ENCODE data around the gene AOPEP.
A peak's percentile ranks its signal among the peaks of the same experiment; 100 is the strongest.

The AOPEP gene

DNA sequence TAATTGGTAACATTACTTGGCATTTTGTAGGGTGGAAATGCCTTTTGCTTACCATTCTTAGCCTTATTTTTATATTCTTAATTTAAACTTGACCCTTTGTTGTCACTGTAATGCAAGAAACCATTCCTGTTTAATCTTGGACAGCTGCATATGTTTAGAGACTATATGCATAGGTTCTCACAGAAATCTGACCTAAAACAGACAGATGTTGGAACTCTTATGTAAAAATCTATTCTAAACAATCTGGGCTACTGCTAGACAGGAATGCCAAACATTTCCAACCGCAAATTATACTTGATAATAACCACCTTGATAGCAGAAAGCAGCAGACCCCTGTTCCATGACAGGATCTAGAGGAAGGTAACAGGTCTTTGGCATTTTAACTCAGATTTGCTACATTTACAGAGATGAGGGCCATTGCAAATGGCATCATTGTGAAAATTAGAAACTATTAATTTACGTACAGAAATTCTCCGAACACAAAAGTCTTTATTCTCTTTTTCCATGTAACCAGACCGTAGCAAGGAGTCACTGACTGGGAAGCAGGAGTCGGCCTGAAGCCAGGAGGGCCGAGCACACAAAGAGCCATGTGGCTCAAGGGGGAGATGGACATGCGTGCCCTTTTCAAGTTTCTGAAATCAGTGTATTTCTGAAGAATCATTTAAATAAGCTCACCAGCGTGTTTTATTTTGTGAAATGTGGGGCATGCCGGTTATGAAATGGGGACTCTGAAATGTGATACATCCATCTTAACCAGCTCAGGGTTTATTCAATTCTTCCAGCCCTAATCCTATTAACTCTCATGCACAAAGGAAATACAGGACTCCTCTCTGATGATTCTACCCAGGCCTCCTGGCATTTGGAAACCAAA, 139.3 kb downstream of the AOPEP start:
- TF ChIP-seq, protein P1, sequence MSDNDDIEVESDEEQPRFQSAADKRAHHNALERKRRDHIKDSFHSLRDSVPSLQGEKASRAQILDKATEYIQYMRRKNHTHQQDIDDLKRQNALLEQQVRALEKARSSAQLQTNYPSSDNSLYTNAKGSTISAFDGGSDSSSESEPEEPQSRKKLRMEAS (IDR thresholded peaks at IDR 0.05) = 0 out of 2 replicates have a peak, but pooled peaks have one; percentile 19
- TF ChIP-seq ZBTB7A (IDR thresholded peaks at IDR 0.05; ENCODE audit: low read depth) = no peak
- TF ChIP-seq TEAD4 (IDR thresholded peaks at IDR 0.05) = no peak

DNA sequence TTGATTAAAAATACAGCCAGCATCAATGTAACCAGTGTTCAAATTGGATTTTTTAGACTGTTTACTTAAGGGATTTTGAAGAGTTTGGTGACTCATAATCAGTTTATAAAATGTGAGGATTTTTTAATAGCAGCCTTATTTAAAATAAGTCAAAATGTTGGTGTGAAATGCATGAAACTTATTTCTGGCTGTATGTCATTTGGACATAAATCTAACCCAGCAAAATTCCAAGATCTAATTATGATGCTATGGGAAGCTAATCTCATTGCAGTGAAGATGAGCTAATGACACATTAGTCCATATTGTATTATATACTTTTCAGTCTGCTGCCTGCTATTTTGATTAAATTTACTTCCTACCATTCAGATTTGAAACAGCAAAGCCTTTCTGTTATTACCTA, 140.3 kb downstream of the AOPEP start:
- TF ChIP-seq TEAD4 (IDR thresholded peaks at IDR 0.05) (no peak), FOXM1 (IDR thresholded peaks at IDR 0.05; ENCODE audit: borderline replicate concordance, low read depth) (no peak), YY1 (IDR thresholded peaks at IDR 0.05; ENCODE audit: low read depth) (no peak)
- TF ChIP-seq, protein P2, sequence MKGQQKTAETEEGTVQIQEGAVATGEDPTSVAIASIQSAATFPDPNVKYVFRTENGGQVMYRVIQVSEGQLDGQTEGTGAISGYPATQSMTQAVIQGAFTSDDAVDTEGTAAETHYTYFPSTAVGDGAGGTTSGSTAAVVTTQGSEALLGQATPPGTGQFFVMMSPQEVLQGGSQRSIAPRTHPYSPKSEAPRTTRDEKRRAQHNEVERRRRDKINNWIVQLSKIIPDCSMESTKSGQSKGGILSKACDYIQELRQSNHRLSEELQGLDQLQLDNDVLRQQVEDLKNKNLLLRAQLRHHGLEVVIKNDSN (IDR thresholded peaks at IDR 0.05) = no peak
- TF ChIP-seq, protein P1 (IDR thresholded peaks at IDR 0.05) = no peak

DNA sequence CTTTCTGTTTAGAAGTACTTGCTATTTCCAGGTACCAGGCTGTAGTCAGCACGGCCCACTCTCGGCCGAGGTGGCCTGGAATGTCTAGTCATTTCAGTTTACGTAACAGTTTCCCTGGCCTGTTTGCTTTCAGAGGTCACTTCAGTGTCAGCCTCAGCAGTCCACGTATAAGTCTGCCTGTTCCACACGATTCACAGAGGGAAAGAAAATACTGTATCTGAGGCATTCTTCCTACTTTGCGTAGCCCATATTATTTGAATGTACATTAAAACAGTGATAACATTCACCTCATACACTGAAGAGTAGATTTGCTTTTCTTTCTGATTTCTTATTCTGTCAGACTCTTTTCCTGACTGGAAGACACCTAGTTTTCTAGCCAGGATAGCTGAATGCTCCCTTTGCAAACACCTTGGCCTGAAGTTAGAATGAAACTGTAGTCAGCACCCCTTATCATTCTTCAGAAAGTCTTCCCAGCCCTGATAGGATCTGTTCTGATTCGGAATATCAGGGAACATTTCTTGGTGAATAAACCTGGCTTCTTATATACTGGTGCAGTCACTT, 140.9 kb downstream of the AOPEP start:
- TF ChIP-seq CEBPB (IDR thresholded peaks at IDR 0.05) (peak; percentile 64; the same call in 1 of the 2 replicates), ZBTB7A (IDR thresholded peaks at IDR 0.05; ENCODE audit: low read depth) (no peak), YY1 (IDR thresholded peaks at IDR 0.05; ENCODE audit: low read depth) (no peak), CREB1 (IDR thresholded peaks at IDR 0.05; ENCODE audit: low read depth) (no peak), TEAD4 (IDR thresholded peaks at IDR 0.05) (peak; percentile 86), RAD21 (IDR thresholded peaks at IDR 0.05; ENCODE audit: low read depth) (no peak), NFIC (IDR thresholded peaks at IDR 0.05) (no peak), EGR1 (IDR thresholded peaks at IDR 0.05) (no peak), TCF12 (IDR thresholded peaks at IDR 0.05; ENCODE audit: low read depth) (no peak), TAF1 (IDR thresholded peaks at IDR 0.05; ENCODE audit: low read depth) (no peak)
- TF ChIP-seq, protein P3, sequence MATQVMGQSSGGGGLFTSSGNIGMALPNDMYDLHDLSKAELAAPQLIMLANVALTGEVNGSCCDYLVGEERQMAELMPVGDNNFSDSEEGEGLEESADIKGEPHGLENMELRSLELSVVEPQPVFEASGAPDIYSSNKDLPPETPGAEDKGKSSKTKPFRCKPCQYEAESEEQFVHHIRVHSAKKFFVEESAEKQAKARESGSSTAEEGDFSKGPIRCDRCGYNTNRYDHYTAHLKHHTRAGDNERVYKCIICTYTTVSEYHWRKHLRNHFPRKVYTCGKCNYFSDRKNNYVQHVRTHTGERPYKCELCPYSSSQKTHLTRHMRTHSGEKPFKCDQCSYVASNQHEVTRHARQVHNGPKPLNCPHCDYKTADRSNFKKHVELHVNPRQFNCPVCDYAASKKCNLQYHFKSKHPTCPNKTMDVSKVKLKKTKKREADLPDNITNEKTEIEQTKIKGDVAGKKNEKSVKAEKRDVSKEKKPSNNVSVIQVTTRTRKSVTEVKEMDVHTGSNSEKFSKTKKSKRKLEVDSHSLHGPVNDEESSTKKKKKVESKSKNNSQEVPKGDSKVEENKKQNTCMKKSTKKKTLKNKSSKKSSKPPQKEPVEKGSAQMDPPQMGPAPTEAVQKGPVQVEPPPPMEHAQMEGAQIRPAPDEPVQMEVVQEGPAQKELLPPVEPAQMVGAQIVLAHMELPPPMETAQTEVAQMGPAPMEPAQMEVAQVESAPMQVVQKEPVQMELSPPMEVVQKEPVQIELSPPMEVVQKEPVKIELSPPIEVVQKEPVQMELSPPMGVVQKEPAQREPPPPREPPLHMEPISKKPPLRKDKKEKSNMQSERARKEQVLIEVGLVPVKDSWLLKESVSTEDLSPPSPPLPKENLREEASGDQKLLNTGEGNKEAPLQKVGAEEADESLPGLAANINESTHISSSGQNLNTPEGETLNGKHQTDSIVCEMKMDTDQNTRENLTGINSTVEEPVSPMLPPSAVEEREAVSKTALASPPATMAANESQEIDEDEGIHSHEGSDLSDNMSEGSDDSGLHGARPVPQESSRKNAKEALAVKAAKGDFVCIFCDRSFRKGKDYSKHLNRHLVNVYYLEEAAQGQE (IDR thresholded peaks at IDR 0.05; ENCODE audit: low read depth) = no peak
- TF ChIP-seq, protein P1 (IDR thresholded peaks at IDR 0.05) = no peak
- TF ChIP-seq, protein P2 (IDR thresholded peaks at IDR 0.05) = no peak

DNA sequence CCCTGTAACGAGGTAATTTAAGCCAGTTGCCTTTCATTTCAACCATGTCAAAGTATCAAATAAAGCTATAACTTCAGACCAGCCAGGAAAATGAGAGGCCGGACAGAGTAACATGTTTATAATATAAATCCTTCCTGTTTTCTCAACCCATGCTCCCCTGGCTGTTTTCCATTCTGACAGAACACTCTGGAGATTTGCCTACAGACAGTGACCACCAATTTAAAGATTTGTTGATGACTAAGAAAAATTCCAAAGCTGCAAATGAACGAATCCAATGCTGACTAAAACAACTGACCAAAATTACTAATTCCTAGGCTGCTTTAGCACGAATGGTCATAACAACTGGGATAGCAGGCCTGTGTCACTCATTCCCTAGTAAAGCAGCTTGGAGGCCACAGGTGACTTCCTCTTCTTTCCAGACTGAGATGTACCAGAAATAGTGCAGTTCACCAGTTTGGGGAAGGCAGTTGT, 141.4 kb downstream of the AOPEP start:
- TF ChIP-seq YY1 (IDR thresholded peaks at IDR 0.05; ENCODE audit: low read depth) (no peak), RAD21 (IDR thresholded peaks at IDR 0.05; ENCODE audit: low read depth) (no peak), CEBPB (IDR thresholded peaks at IDR 0.05) (no peak), TEAD4 (IDR thresholded peaks at IDR 0.05) (no peak), EGR1 (IDR thresholded peaks at IDR 0.05) (no peak), EP300 (IDR thresholded peaks at IDR 0.05; ENCODE audit: borderline replicate concordance) (no peak), TCF12 (IDR thresholded peaks at IDR 0.05; ENCODE audit: low read depth) (no peak), TAF1 (IDR thresholded peaks at IDR 0.05; ENCODE audit: low read depth) (no peak), FOXM1 (IDR thresholded peaks at IDR 0.05; ENCODE audit: borderline replicate concordance, low read depth) (no peak), ZBTB7A (IDR thresholded peaks at IDR 0.05; ENCODE audit: low read depth) (no peak), CREB1 (IDR thresholded peaks at IDR 0.05; ENCODE audit: low read depth) (no peak), NFIC (IDR thresholded peaks at IDR 0.05) (no peak)
- TF ChIP-seq, protein P2 (IDR thresholded peaks at IDR 0.05) = no peak
- TF ChIP-seq, protein P1 (IDR thresholded peaks at IDR 0.05) = no peak
- TF ChIP-seq, protein P3 (IDR thresholded peaks at IDR 0.05; ENCODE audit: low read depth) = no peak

DNA sequence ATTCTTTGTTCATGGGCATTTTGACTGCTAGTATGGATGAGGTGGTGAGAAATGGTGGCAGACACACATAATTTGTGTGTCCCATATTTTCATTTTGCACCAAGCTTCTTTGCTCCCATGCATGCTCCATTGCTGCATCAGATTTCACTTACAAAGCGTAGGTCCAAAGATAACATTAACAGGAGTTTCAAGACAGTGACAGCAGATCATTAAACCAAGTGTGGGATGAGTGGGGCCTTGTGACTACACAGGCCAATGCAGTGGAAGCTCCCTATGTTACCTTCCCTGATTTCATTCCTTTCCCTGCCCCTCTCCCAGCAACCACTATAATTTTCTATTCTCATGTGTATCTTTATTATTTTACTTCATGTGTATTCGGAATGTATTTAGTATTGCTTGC, 142.0 kb downstream of the AOPEP start:
- TF ChIP-seq, protein P2 (IDR thresholded peaks at IDR 0.05) = no peak
- TF ChIP-seq RAD21 (IDR thresholded peaks at IDR 0.05; ENCODE audit: low read depth) (no peak), TCF12 (IDR thresholded peaks at IDR 0.05; ENCODE audit: low read depth) (no peak), EGR1 (IDR thresholded peaks at IDR 0.05) (no peak), TEAD4 (IDR thresholded peaks at IDR 0.05) (no peak), EP300 (IDR thresholded peaks at IDR 0.05; ENCODE audit: borderline replicate concordance) (no peak), CEBPB (IDR thresholded peaks at IDR 0.05) (no peak), YY1 (IDR thresholded peaks at IDR 0.05; ENCODE audit: low read depth) (no peak), TAF1 (IDR thresholded peaks at IDR 0.05; ENCODE audit: low read depth) (no peak), FOXM1 (IDR thresholded peaks at IDR 0.05; ENCODE audit: borderline replicate concordance, low read depth) (no peak), ZBTB7A (IDR thresholded peaks at IDR 0.05; ENCODE audit: low read depth) (no peak), NFIC (IDR thresholded peaks at IDR 0.05) (no peak), CREB1 (IDR thresholded peaks at IDR 0.05; ENCODE audit: low read depth) (no peak)
- TF ChIP-seq, protein P1 (IDR thresholded peaks at IDR 0.05) = no peak
- TF ChIP-seq, protein P3 (IDR thresholded peaks at IDR 0.05; ENCODE audit: low read depth) = no peak
